SKM-1 (cell line): ENCODE data around the gene FSTL5.

Experiments
- DNase-seq: peaks from one replicate; lab custom pipeline; 2025; ENCODE audit not compliant: unreplicated experiment; lab: John Stamatoyannopoulos, UW

FSTL5 gene

DNA sequence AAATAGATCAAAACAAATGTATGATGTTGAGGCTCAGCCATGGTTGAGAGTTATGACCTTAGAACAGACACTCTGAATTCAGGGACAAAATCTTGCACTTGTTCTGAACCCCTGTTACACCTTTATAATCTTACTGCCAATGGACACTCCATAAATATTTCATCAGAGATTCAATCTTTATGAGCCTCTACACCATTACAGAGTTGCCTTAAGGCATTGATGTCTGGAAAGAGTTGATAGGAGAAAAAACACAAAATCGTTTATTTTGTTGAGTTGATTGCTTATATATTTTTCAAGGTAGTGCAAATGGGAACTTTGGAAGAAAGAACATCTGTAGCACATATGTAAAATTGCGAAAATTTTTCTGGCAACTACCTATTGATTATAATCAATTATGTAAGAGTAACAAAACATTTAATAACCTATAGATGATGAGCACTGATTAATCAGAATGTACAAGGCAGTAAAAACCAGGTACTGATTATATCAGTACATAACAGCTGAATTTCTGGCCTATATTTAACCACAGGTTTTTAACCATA lies 568.5 kb downstream of the FSTL5 start:
- no peak for DNase-seq

- no peak for DNase-seq
Measured at GRCh38 chr4:161585011-161585410, 578.8 kb downstream of the FSTL5 start.

GRCh38 chr4:161583549-161583948 lies 580.3 kb downstream of the FSTL5 start:
- no peak for DNase-seq

- peak; percentile 81 for DNase-seq
Measured at GRCh38 chr4:161581262-161582230, 582.3 kb downstream of the FSTL5 start.

DNA sequence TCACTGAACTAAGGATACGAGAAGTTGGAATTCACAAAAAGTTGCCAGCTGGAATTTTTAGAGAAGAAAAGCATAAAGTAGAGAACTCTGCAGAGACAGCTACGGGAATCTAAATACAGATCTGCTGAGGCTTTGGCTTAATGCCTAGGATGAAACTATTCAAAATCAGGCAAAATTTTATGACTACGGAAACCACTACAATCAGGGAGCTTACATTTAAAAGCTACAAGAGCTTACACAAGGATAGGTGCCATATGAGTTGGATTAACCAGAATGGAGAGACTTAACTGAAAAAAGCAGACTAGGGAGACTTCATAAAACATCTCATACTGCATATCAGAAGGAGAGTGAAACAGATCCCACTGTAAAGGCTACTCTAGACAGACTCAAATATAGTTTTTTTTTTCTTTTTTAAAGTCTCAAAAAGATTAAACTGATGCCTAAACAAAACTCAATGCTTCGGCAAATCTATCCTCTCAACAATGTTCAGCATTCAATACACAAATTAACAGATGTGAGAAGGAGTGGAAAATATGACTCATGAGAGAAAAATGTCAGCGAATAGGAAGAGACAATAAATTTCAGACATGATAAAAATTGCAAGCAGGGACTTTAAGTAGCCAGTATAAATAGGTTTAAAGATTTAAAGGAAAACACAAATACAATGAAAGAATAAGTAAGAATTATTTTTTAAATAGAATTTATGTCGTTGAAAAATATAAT lies 586.1 kb downstream of the FSTL5 start:
- no peak for DNase-seq

GRCh38 chr4:161573836-161574235 lies 590.0 kb downstream of the FSTL5 start:
- no peak for DNase-seq

DNA sequence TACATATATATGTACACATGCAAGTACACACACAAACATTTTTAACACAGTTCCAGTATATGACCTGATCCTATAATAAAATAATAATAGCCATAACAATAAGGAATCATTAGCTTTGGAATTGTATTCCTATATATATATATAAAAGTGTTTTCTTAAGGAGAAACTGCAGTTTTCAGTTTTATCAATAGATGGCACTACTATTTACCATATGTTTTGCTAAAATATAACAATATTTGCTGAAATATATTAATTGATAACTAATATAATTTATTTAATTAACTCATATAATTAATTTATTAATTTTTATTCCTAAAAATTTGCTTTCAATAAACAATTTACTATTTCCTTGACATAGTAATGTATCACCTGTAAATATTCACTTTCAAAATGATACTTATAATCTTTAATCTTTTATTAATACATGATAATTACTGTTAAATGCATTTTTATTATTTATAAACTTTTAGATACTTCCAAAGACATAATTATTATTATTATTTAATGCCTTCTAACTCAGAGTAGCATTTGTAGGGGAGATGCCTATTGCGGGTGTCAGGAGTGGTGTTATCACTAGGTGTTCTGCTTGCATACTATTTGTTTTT lies 599.5 kb downstream of the FSTL5 start:
- no peak for DNase-seq

GRCh38 chr4:161555689-161556660 lies 607.8 kb downstream of the FSTL5 start:
- DNase-seq, result no peak

GRCh38 chr4:161554372-161554990 lies 609.3 kb downstream of the FSTL5 start:
- DNase-seq, result no peak

- DNase-seq, result no peak
Measured at GRCh38 chr4:161546902-161547301, 616.9 kb downstream of the FSTL5 start.

- DNase-seq, result no peak
Measured at GRCh38 chr4:161540265-161540664, 623.5 kb downstream of the FSTL5 start.

- no peak for DNase-seq
Measured at GRCh38 chr4:161538941-161539340, 624.9 kb downstream of the FSTL5 start.

DNA sequence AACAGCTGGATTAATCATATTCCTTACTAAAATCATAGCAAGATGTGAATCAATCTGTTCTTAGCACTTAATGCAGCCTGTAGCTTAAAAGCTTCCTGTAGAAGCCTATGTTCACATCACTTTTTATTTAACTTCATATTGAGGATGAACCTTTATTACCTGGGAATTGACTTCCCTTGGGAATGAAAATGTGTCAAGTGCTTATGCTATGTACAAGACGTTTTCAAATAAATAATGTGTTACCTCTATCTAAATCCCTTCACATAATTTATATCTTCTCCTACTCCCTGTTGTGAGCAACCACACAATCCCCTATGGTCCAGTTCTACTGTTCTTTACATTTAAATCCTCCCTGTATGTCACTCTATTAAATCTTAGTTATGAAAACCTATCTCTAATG lies 633.1 kb downstream of the FSTL5 start:
- no peak for DNase-seq

GRCh38 chr4:161525121-161525520 lies 638.7 kb downstream of the FSTL5 start:
- DNase-seq, result no peak

GRCh38 chr4:161522031-161522430 lies 641.8 kb downstream of the FSTL5 start:
- DNase-seq, result no peak

DNA sequence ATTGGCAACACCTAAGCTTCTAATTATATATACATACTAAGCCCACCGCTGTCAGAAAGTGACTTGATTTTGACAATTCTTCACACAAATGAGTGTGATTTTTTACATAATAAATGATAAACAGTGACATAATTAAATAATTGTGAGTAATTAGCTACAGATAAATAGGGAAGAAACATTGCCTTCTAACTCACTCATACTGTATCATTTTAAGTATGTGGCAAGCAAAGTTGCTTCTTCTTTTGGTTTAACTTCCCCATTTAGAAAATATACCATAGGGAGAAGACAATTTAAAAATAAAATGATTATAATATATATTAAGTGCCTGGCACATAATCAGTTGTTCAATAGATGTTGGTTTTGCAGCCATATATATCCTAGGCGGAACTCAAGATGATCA lies 644.2 kb downstream of the FSTL5 start:
- peak; percentile 44 for DNase-seq

DNA sequence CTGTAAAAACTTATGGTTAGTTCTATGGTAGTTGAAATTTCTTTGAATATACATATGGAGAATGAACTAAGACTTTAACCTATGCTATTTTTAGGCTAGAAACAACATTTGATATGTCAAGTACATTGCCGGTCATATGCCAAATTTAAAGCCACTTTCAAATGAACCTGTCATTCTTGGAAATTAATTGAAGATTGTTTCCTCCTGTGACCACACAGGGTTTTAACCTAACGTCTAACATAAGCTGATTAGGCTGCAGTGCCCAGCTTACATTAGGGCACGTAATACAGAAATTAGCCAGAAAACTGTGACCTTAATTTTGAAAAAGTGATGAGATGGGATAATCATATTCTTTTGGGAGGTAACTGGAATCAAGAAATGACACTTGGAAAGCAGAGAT lies 645.9 kb downstream of the FSTL5 start:
- no peak for DNase-seq

- DNase-seq, result no peak
Measured at GRCh38 chr4:161505141-161505540, 658.7 kb downstream of the FSTL5 start.

DNA sequence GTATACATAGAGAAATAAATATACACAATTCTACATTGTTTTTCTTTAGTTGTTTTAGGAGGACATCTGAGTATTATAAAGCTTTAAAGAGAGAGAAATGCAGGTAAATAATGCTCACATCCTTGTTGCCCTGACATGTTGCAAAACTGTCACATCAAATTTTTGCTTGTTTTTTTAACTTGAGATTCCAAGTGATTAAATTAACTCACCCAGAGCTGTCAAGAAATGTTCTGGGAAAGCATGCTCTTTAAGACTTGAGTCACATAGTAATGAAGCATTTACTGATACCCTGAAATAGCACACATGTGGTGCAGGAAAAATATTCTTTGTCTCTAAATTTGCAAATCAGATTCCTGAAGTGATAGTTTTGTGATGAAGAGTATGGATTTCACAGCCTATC lies 665.6 kb downstream of the FSTL5 start:
- DNase-seq, result no peak

GRCh38 chr4:161486461-161486860 lies 677.3 kb downstream of the FSTL5 start:
- peak; percentile 6 for DNase-seq
